Mesendoderm (in vitro differentiated cells): ENCODE measurements around the gene MFSD8.
"Not testable (repeated sequence)": the region's sequence is repeated elsewhere in the genome, so short reads cannot be mapped to it uniquely, and the experiment has no call there.

Experiments used
- DNase-seq: peaks from one replicate; pipeline ENCODE4 v3.0.0; 2013
- H2AK5ac ChIP-seq: 2 replicates; pipeline ENCODE4 v1.6.1; 2013; ENCODE audit warnings: low read length, inconsistent platforms
- H2BK120ac ChIP-seq: 2 replicates; pipeline ENCODE4 v1.6.1; 2013; ENCODE audit warnings: low read depth, mild to moderate bottlenecking, low read length, moderate library complexity, mixed read lengths
- H2BK15ac ChIP-seq: replicated peaks from 2 replicates; pipeline ENCODE4 v1.6.1; 2013; ENCODE audit warnings: low read depth, mild to moderate bottlenecking, moderate library complexity
- H2BK5ac ChIP-seq: 2 replicates; pipeline ENCODE4 v1.6.1; 2013; ENCODE audit warnings: low read length, inconsistent platforms
- H3K18ac ChIP-seq: 2 replicates; pipeline ENCODE4 v1.6.1; 2013; ENCODE audit warnings: mild to moderate bottlenecking, low read length, mixed read lengths
- H3K23ac ChIP-seq: one replicate; pipeline ENCODE4 v1.6.1; 2013; ENCODE audit warnings: low read length
- H3K27ac ChIP-seq: 2 replicates; pipeline ENCODE4 v1.5.1; 2013; ENCODE audit warnings: low read depth, mild to moderate bottlenecking, inconsistent platforms, low read length, moderate library complexity
- H3K27me3 ChIP-seq: 2 replicates; pipeline ENCODE4 v1.6.1; 2013; ENCODE audit warnings: low read length, control low read depth, mild to moderate bottlenecking, inconsistent platforms; ENCODE audit not compliant: insufficient read depth, poor library complexity
- H3K36me3 ChIP-seq: 2 replicates; pipeline ENCODE4 v1.6.1; 2013; ENCODE audit warnings: low read length, inconsistent platforms; ENCODE audit not compliant: control insufficient read depth, insufficient read depth
- H3K4ac ChIP-seq: one replicate; pipeline ENCODE4 v1.6.1; 2013; ENCODE audit warnings: low read depth, mild to moderate bottlenecking, low read length, moderate library complexity
- H3K4me1 ChIP-seq: 2 replicates; pipeline ENCODE4 v1.6.1; 2013; ENCODE audit warnings: low read depth, low read length, inconsistent platforms; ENCODE audit not compliant: control insufficient read depth
- H3K4me2 ChIP-seq: 2 replicates; pipeline ENCODE4 v1.6.1; 2013; ENCODE audit warnings: low read length
- H3K4me3 ChIP-seq: 2 replicates; pipeline ENCODE4 v1.5.1; 2013; ENCODE audit warnings: mild to moderate bottlenecking, low read length
- H3K56ac ChIP-seq: one replicate; pipeline ENCODE4 v1.6.1; 2013; ENCODE audit warnings: low read length
- H3K79me1 ChIP-seq: 2 replicates; pipeline ENCODE4 v1.6.1; 2013; ENCODE audit warnings: low read length, inconsistent platforms
- H3K79me2 ChIP-seq: 2 replicates; pipeline ENCODE4 v1.6.1; 2013; ENCODE audit warnings: mild to moderate bottlenecking, low read length; ENCODE audit not compliant: control insufficient read depth, insufficient read depth
- H3K9ac ChIP-seq: 2 replicates; pipeline ENCODE4 v1.6.1; 2013; ENCODE audit warnings: low read length, inconsistent platforms
- H4K5ac ChIP-seq: one replicate; pipeline ENCODE4 v1.6.1; 2013; ENCODE audit warnings: low read length
- H4K8ac ChIP-seq: one replicate; pipeline ENCODE4 v1.6.1; 2013; ENCODE audit warnings: low read depth, mild to moderate bottlenecking, control low read depth, low read length, moderate library complexity
- WGBS: extraction: QIAGEN DNeasy Blood & Tissue Kit; methylation state at CpG from one replicate; pipeline ENCODE4 v1.1.7; 2013; ENCODE audit warnings: low lambda C conversion rate, missing lambda C conversion rate; ENCODE audit not compliant: insufficient coverage; ENCODE audit errors: extremely low coverage; 5-methylcytosine and 5-hydroxymethylcytosine counted together

MFSD8 gene

GRCh38 chr4:127975121-127975770 lies 10.3 kb upstream of the MFSD8 start:
- Histone ChIP-seq H3K79me2 (no peaks in the 10 kb centered on the region), H2BK15ac (no peak overlapping the region), H3K23ac (no peak overlapping the region), H2BK5ac (no peak overlapping the region), H4K8ac (no peak overlapping the region), H3K79me1 (no peaks in the 10 kb centered on the region), H3K4me3 (no peak overlapping the region), H3K36me3 (no peaks in the 10 kb centered on the region), H2AK5ac (no peak overlapping the region), H3K27me3 (no peaks in the 10 kb centered on the region), H3K9ac (no peak overlapping the region), H3K4me1 (no peaks in the 10 kb centered on the region), H3K18ac (no peak overlapping the region), H3K27ac (no peak overlapping the region), H4K5ac (no peak overlapping the region), H2BK120ac (no peak overlapping the region), H3K56ac (no peak overlapping the region), H3K4me2 (no peak overlapping the region), H3K4ac (no peak overlapping the region)
- no CpG with 5 or more reads among the region's 2 CpGs for WGBS
- DNase-seq: no peak

- DNase-seq, H2BK15ac ChIP-seq, H3K4me3 ChIP-seq, H3K4me2 ChIP-seq, H3K23ac ChIP-seq, H3K36me3 ChIP-seq, H4K5ac ChIP-seq, H3K27me3 ChIP-seq, H3K79me2 ChIP-seq, H3K9ac ChIP-seq, H4K8ac ChIP-seq, H2BK120ac ChIP-seq, H3K4ac ChIP-seq, H2AK5ac ChIP-seq, H3K56ac ChIP-seq, H3K79me1 ChIP-seq, H2BK5ac ChIP-seq, H3K18ac ChIP-seq, H3K27ac ChIP-seq, H3K4me1 ChIP-seq: not testable (repeated sequence)
- WGBS: no CpG with 5 or more reads among the region's 4 CpGs
Observed at GRCh38 chr4:127970925-127971324, 6.0 kb upstream of the MFSD8 start.

GRCh38 chr4:127968586-127968985 lies 3.6 kb upstream of the MFSD8 start:
- Histone ChIP-seq H3K4ac (no peak overlapping the region), H2BK5ac (no peak overlapping the region), H4K8ac (no peak overlapping the region), H3K79me1 (peaks cover 4% of the 10 kb centered on the region), H3K27ac (no peak overlapping the region), H3K56ac (no peak overlapping the region), H3K27me3 (no peaks in the 10 kb centered on the region), H2BK15ac (no peak overlapping the region), H2BK120ac (no peak overlapping the region), H3K4me3 (no peak overlapping the region), H3K18ac (no peak overlapping the region), H3K23ac (no peak overlapping the region), H3K36me3 (no peaks in the 10 kb centered on the region), H4K5ac (no peak overlapping the region), H3K4me1 (no peaks in the 10 kb centered on the region), H3K9ac (no peak overlapping the region), H2AK5ac (no peak overlapping the region), H3K4me2 (no peak overlapping the region), H3K79me2 (peaks cover 2% of the 10 kb centered on the region)
- DNase-seq: no peak
- WGBS: no CpG with 5 or more reads among the region's 2 CpGs

- peaks cover 4% of the 10 kb centered on the region for H3K79me2 ChIP-seq
- no peak overlapping the region for H2BK120ac ChIP-seq
- no peak overlapping the region for H3K18ac ChIP-seq
- H3K4me2 ChIP-seq: no peak overlapping the region
- H3K27me3 ChIP-seq: no peaks in the 10 kb centered on the region
- H2AK5ac ChIP-seq: no peak overlapping the region
- H3K79me1 ChIP-seq: peaks cover 4% of the 10 kb centered on the region
- no peak overlapping the region for H3K4me3 ChIP-seq
- DNase-seq: no peak
- no peak overlapping the region for H3K56ac ChIP-seq
- H3K9ac ChIP-seq: no peak overlapping the region
- no peak overlapping the region for H4K8ac ChIP-seq
- H2BK15ac ChIP-seq: no peak overlapping the region
- no peak overlapping the region for H3K4ac ChIP-seq
- no peaks in the 10 kb centered on the region for H3K4me1 ChIP-seq
- H4K5ac ChIP-seq: no peak overlapping the region
- H3K36me3 ChIP-seq: no peaks in the 10 kb centered on the region
- H3K27ac ChIP-seq: no peak overlapping the region
- no CpG with 5 or more reads among the region's 1 CpG for WGBS
- no peak overlapping the region for H2BK5ac ChIP-seq
- H3K23ac ChIP-seq: no peak overlapping the region
Observed at GRCh38 chr4:127967141-127967775, 2.3 kb upstream of the MFSD8 start.

GRCh38 chr4:127965803-127966175 lies 816 bp upstream of the MFSD8 start:
- Histone ChIP-seq H3K79me1 (peaks cover 4% of the 10 kb centered on the region), H2BK120ac (no peak overlapping the region), H3K18ac (peak overlapping the region; percentile 51), H3K36me3 (no peaks in the 10 kb centered on the region), H3K23ac (no peak overlapping the region), H2BK15ac (no peak overlapping the region), H3K4ac (peak overlapping the region; percentile 26), H3K4me2 (peak overlapping the region; percentile 65), H4K5ac (no peak overlapping the region), H3K4me1 (no peaks in the 10 kb centered on the region), H3K56ac (peak overlapping the region; percentile 91), H3K27ac (peak overlapping the region; percentile 85), H3K9ac (peak overlapping the region; percentile 90), H4K8ac (no peak overlapping the region), H3K79me2 (peaks cover 4% of the 10 kb centered on the region), H3K27me3 (no peaks in the 10 kb centered on the region), H2AK5ac (no peak overlapping the region), H2BK5ac (no peak overlapping the region), H3K4me3 (peak overlapping the region; percentile 86)
- WGBS: no CpG with 5 or more reads among the region's 15 CpGs
- DNase-seq: peak; percentile 80
